GM12878 (cell line): ENCODE measurements around the gene TCERG1.

ENCODE experiments used
- CBX3 ChIP-seq: fragments of 200-600 bp; sonication (generic); IDR thresholded peaks from 2 replicates; pipeline ENCODE4 v1.6.1; 2016; ENCODE audit warnings: low read depth, borderline replicate concordance
- CTCF ChIP-seq, 3 experiments: IDR thresholded peaks in 2 of 3; conservative IDR thresholded peaks in 1 of 3; 2 replicates each; pipeline ENCODE4 v1.5.1; 2011; ENCODE audit warnings: low read depth in 3 of 3, low read length in 3 of 3, mild to moderate bottlenecking in 3 of 3, control low read depth in 2 of 3, moderate library complexity in 2 of 3, inconsistent platforms in 1 of 3, mixed read lengths in 1 of 3; ENCODE audit not compliant: control insufficient read depth in 2 of 3, insufficient read depth in 1 of 3; ENCODE audit errors: extremely low read depth in 1 of 3
- ETV6 ChIP-seq, 2 experiments: fragments of 450-650 bp in 1 of 2; IDR thresholded peaks in 1 of 2; conservative IDR thresholded peaks in 1 of 2; 2 replicates each; pipeline ENCODE4 v1.6.1; 2014; ENCODE audit warnings: antibody characterized with exemption in 1 of 2, borderline replicate concordance in 1 of 2, low read depth in 1 of 2, mild to moderate bottlenecking in 1 of 2, moderate library complexity in 1 of 2
- POLR2A ChIP-seq: IDR thresholded peaks from 2 replicates; pipeline ENCODE4 v1.6.1; 2011; ENCODE audit warnings: low read depth, mild to moderate bottlenecking, low read length
- USF1 ChIP-seq: IDR thresholded peaks from 2 replicates; pipeline ENCODE4 v1.6.1; 2011; ENCODE audit warnings: borderline replicate concordance, low read depth, mild to moderate bottlenecking, moderate library complexity, mixed read lengths, low read length; ENCODE audit not compliant: insufficient read depth; ENCODE audit errors: extremely low read length
- ZNF217 ChIP-seq: fragments of 450-650 bp; IDR thresholded peaks from 2 replicates; pipeline ENCODE4 v1.6.1; 2017; ENCODE audit warnings: antibody characterized with exemption, mild to moderate bottlenecking

DNA sequence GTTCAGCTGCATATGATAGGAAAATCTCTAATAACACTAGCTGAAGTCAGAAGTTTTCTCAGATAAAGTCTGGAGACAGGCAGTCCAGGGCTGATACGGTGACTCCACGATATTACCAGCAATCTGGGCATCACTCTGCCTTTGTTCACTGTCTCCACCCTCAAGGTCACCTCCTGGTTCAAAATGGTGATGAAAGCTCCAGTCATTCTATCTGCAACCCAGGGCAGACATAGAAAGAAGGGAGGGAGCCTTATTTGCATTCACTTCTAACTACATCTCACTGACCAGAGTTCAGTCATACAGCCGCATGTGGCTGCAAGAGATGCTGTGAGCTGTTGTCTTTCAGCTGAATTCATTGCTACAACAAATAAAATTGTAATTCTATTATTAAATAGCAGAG lies 91.3 kb downstream of the TCERG1 start:
- no peak for TF ChIP-seq ZNF217
- no peak for TF ChIP-seq CTCF (IDR thresholded peaks at IDR 0.05 in 2 of 3, conservative IDR thresholded peaks at IDR 0.05 in 1 of 3; ENCODE audit: control insufficient read depth in 2 of 3, extremely low read depth in 1 of 3, insufficient read depth in 1 of 3, low read depth in 3 of 3, low read length in 3 of 3)
- no peak for TF ChIP-seq POLR2A
- no peak for TF ChIP-seq ETV6 (conservative IDR thresholded peaks at IDR 0.05 in 1 of 2, IDR thresholded peaks at IDR 0.05 in 1 of 2; ENCODE audit: borderline replicate concordance in 1 of 2, low read depth in 1 of 2)
- TF ChIP-seq CBX3, result no peak
- no peak for TF ChIP-seq USF1
